GM21529 (cell line): ENCODE data around the gene RASGEF1C.

Experiments used
- ATAC-seq: cut with Tn5 transposase; IDR thresholded peaks from one replicate; pipeline ENCODE4 v1.9.1; 2021; ENCODE audit not compliant: unreplicated experiment

RASGEF1C gene

GRCh38 chr5:180060192-180060591 is 148.8 kb downstream of the RASGEF1C start:
- no peak for ATAC-seq

GRCh38 chr5:180059326-180059725 is 149.7 kb downstream of the RASGEF1C start:
- ATAC-seq = no peak

GRCh38 chr5:180056153-180056552 is 152.9 kb downstream of the RASGEF1C start:
- no peak for ATAC-seq

- ATAC-seq = no peak
Observed at GRCh38 chr5:180054226-180054625, 154.8 kb downstream of the RASGEF1C start.

GRCh38 chr5:180053061-180053602 is 155.9 kb downstream of the RASGEF1C start:
- ATAC-seq = no peak

GRCh38 chr5:180052211-180052818 is 156.7 kb downstream of the RASGEF1C start:
- no peak for ATAC-seq
